GM20000 (cell line): Measurements from ENCODE around the gene ASTN2.
"Not testable (repeated sequence)": the region's sequence is repeated elsewhere in the genome, so short reads cannot be mapped to it uniquely, and the experiment has no call there.

ENCODE experiments used
- DNase-seq: peaks from one replicate; pipeline ENCODE4 v3.0.0; 2012; ENCODE audit warnings: low spot score
- CTCF ChIP-seq: IDR thresholded peaks from 2 replicates; pipeline ENCODE4 v1.5.1; 2012; ENCODE audit warnings: mild to moderate bottlenecking, control low read depth; ENCODE audit errors: extremely low read depth, missing control alignments

Gene ASTN2

GRCh38 chr9:116691607-116692006 lies 723.2 kb downstream of the ASTN2 start:
- TF ChIP-seq CTCF, result no peak
- DNase-seq, result no peak

- not testable (repeated sequence) for DNase-seq
Measured at GRCh38 chr9:116690805-116691204, 724.1 kb downstream of the ASTN2 start.

- TF ChIP-seq CTCF, result no peak
- DNase-seq, result no peak
Measured at GRCh38 chr9:116689486-116690032, 725.3 kb downstream of the ASTN2 start.

- TF ChIP-seq CTCF, result no peak
- DNase-seq, result no peak
Measured at GRCh38 chr9:116688806-116689485, 725.9 kb downstream of the ASTN2 start.

GRCh38 chr9:116687754-116688135 lies 727.1 kb downstream of the ASTN2 start:
- no peak for DNase-seq

GRCh38 chr9:116687074-116687753 lies 727.6 kb downstream of the ASTN2 start, which contains the start of gene TRIM32:
Gene TRIM32 (plus strand): TSS chr9:116687305. CDS start chr9:116697743, 10,438 bp downstream.
- TF ChIP-seq CTCF, result no peak
- DNase-seq, result peak; percentile 96

More at GRCh38 chr9:116687754-116688135, 727.1 kb downstream of the ASTN2 start:
- TF ChIP-seq CTCF, result no peak

- TF ChIP-seq CTCF, result no peak
- peak; percentile 26 for DNase-seq
Measured at GRCh38 chr9:116686693-116687073, 728.2 kb downstream of the ASTN2 start.
